ENCODE data around the gene PHF20. TPM values are rescaled to one million over a fixed set of nuclear protein-coding genes. Genes with fewer than 3 reads are reported as not detected.
"Not testable (repeated sequence)": the region's sequence is repeated elsewhere in the genome, so short reads cannot be mapped to it uniquely, and the experiment has no call there.

PHF20 gene
- total RNA-seq, 1 donor from 2014 or later = 26.6 TPM

DNA sequence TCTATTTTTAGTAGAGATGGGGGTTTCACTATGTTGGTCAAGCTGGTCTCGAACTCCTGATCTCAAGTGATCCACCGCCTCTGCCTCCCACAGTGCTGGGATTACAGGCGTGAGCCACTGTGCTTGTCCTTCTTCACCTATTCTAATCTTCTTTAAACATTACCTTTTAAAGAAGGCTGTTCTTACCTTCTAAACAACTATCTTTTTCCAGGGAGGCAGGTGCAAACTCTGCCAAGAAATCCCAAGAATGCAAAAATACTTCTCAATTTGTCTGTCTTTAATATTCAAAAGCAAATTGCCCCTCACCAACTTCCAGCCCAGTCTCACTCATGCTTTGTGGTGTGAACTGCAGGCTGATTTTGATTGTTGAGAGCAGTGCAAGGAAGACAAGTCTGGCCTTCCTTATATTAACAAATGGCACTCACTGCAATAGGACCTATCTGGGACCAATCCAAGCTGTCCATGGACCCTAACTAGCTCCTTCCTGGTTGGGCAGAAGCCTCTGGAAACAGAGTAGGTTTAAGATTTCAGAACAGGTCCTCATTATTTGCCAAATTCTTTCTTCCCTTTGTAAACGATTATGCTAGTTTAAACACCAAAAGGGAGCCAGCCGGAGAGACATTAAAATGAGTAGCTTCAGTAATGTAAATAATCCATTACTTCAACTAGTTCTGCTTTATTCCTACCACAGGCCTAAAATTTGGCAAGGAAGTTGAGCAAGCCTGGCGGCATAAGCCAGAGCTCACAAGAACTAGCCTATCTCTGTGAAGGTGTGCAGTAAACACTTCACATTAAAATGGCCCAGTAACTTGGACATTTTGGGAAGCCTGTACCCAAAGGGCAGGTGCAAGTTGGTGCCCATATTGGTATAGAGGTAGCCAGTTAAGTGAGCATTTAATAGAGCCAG lies 180.9 kb downstream of the PHF20 start:
- H3K9me3 ChIP-seq (ENCODE audit: control insufficient read depth in 3 of 3, low read length in 3 of 3) = no peaks in the 10 kb centered on the region
- peaks cover 15 to 25% (median 21%) of the 10 kb centered on the region in 3 donors for H3K4me1 ChIP-seq (ENCODE audit: control insufficient read depth in 3 of 3, insufficient read depth in 3 of 3, low read length in 3 of 3)
- peak overlapping the region; percentile 90 to 98 (median 92) for H3K4me3 ChIP-seq (ENCODE audit: low read length in 3 of 3)
- no peaks in the 10 kb centered on the region for H3K27me3 ChIP-seq (ENCODE audit: control insufficient read depth in 3 of 3, insufficient read depth in 3 of 3, low read length in 3 of 3)
- peaks cover 0 to 5% (median 4%) of the 10 kb centered on the region in 3 donors for H3K36me3 ChIP-seq (ENCODE audit: control insufficient read depth in 3 of 3, insufficient read depth in 3 of 3, low read length in 3 of 3)
- peak overlapping the region; percentile 96 for H3K27ac ChIP-seq (ENCODE audit: low read depth, low read length)
- H3K9ac ChIP-seq (ENCODE audit: low read depth in 1 of 3, low read length in 3 of 3) = peak overlapping the region; percentile 99

DNA sequence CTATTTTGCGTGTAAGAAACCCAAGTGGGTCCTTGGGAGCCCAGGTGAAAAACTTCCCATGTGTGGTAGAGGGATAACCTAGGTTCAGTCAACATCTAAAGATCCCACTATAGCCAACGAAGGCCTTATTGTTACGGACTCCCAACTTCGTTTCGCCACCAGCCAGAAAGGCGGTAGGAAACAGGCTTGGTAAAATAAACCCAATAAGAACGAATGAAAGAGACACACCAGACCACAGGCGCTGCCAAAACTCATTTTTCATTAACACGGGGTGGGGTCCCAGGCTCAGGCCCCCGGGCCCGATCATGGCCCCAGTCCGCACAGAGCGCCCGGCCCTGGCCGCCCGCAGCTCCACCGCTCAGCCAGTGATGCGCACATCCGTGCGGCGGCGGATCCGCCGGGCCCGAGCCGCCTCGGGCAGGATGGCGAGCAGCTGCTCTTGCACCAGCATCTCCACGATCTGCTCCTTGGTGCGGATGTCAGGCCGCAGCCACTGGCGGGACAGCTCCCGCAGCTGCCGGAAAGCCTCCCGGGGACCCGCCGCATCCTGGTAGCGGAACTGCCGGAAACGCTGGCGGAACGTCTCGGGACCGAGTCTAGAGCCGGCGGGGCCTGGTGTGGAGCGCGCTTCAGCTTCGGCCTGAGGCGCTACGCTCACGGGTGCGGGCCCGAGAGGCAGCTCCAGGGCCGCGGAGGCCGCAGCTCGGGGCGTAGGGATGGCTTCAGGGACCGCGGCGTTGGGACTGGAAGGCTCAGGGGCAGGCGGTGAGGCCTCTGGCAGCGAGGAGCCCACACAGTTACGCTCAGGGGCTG lies 181.8 kb downstream of the PHF20 start:
- H3K9ac ChIP-seq (ENCODE audit: low read depth in 1 of 3, low read length in 3 of 3) = peak overlapping the region; percentile 99
- peaks cover 15 to 25% (median 21%) of the 10 kb centered on the region in 3 donors for H3K4me1 ChIP-seq (ENCODE audit: control insufficient read depth in 3 of 3, insufficient read depth in 3 of 3, low read length in 3 of 3)
- peak overlapping the region; percentile 90 to 98 (median 92) for H3K4me3 ChIP-seq (ENCODE audit: low read length in 3 of 3)
- no peaks in the 10 kb centered on the region for H3K27me3 ChIP-seq (ENCODE audit: control insufficient read depth in 3 of 3, insufficient read depth in 3 of 3, low read length in 3 of 3)
- H3K27ac ChIP-seq (ENCODE audit: low read depth, low read length) = peak overlapping the region; percentile 96
- H3K36me3 ChIP-seq (ENCODE audit: control insufficient read depth in 3 of 3, insufficient read depth in 3 of 3, low read length in 3 of 3) = no peaks in the 10 kb centered on the region
- H3K9me3 ChIP-seq (ENCODE audit: control insufficient read depth in 3 of 3, low read length in 3 of 3) = no peaks in the 10 kb centered on the region

DNA sequence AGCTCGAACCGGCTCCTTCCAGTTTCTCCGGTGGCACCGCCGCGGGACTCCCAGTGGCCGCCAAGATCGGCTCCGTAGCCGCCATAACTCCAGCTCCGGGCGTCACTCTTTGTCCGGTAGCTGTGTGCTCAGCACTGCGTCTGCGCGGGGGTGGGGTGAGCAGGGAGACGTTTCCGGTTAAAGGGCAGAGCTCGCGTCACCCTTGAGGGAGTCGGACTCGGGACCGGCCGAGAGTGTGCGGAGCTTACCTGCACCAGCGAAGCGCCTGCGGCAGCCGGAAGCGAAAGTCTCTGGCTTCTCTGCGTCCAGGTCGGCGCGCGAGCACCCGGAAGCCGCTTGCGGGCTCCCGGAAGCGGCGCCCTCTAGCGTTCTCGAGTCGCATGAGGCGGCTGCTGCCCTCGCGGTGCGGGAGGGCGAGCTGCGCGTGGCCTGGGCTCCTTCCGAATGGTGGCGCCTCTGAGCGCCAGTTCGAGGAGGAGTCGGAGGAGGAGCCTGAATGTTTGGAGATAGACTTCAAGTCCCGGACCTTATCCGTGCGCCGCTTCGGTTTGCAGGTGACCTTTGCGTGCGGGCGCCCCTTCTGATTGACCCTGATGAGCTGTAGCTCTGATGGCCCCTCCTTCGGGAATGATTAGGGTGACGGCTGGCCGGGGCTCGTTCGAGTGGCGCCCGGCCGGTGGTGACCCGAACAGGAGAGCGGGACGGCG lies 182.5 kb downstream of the PHF20 start, which contains the start of gene SCAND1:
SCAND1 (minus strand) TSS at position 303 of the 707 bp plus-strand sequence; CDS start at position 85, 218 bp downstream.
- Histone ChIP-seq H3K9ac (ENCODE audit: low read depth in 1 of 3, low read length in 3 of 3) (peak within 1 kb of the TSS; percentile 99), H3K27me3 (ENCODE audit: control insufficient read depth in 3 of 3, insufficient read depth in 3 of 3, low read length in 3 of 3) (no peaks in the 10 kb centered on the region), H3K36me3 (ENCODE audit: control insufficient read depth in 3 of 3, insufficient read depth in 3 of 3, low read length in 3 of 3) (no peaks in the 10 kb centered on the region), H3K4me1 (ENCODE audit: control insufficient read depth in 3 of 3, insufficient read depth in 3 of 3, low read length in 3 of 3) (peaks cover 15 to 25% (median 21%) of the 10 kb centered on the region in 3 donors), H3K27ac (ENCODE audit: low read depth, low read length) (peak within 1 kb of the TSS; percentile 96), H3K9me3 (ENCODE audit: control insufficient read depth in 3 of 3, low read length in 3 of 3) (no peaks in the 10 kb centered on the region), H3K4me3 (ENCODE audit: low read length in 3 of 3) (peak within 1 kb of the TSS; percentile 90 to 98 (median 92))

- H3K9ac ChIP-seq (ENCODE audit: low read depth in 1 of 3, low read length in 3 of 3) = peak overlapping the region; percentile 93 to 99 (median 99)
- no peaks in the 10 kb centered on the region for H3K36me3 ChIP-seq (ENCODE audit: control insufficient read depth in 3 of 3, insufficient read depth in 3 of 3, low read length in 3 of 3)
- no peaks in the 10 kb centered on the region for H3K27me3 ChIP-seq (ENCODE audit: control insufficient read depth in 3 of 3, insufficient read depth in 3 of 3, low read length in 3 of 3)
- peak overlapping the region; percentile 96 for H3K27ac ChIP-seq (ENCODE audit: low read depth, low read length)
- H3K9me3 ChIP-seq (ENCODE audit: control insufficient read depth in 3 of 3, low read length in 3 of 3) = no peaks in the 10 kb centered on the region
- H3K4me3 ChIP-seq (ENCODE audit: low read length in 3 of 3) = peak overlapping the region; percentile 90 to 98 (median 92)
- peaks cover 15 to 25% (median 21%) of the 10 kb centered on the region in 3 donors for H3K4me1 ChIP-seq (ENCODE audit: control insufficient read depth in 3 of 3, insufficient read depth in 3 of 3, low read length in 3 of 3)
Observed at GRCh38 chr20:35954907-35955251, 183.1 kb downstream of the PHF20 start.

DNA sequence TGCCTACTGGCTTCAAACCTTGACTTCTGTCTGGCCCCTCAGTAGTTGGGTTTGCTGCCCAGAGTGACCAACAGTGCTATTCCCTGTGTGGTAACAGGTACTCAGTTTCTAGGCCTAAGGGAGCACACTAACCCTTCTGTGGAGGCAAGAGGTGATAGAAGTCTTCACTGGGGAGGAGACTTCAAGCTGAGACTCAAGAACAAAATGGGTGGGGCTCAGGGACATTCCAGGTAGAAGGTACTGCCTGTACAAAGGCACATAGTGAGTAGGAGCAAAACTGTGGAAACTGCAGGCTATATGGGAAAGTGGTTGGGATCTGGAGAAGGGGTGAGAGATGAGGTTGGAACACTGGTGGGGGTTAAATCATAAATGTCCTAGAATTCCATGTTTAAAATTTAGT lies 184.8 kb downstream of the PHF20 start:
- Histone ChIP-seq H3K36me3 (ENCODE audit: control insufficient read depth in 3 of 3, insufficient read depth in 3 of 3, low read length in 3 of 3) (no peaks in the 10 kb centered on the region), H3K4me3 (ENCODE audit: low read length in 3 of 3) (no peak overlapping the region), H3K4me1 (ENCODE audit: control insufficient read depth in 3 of 3, insufficient read depth in 3 of 3, low read length in 3 of 3) (peaks cover 15 to 25% (median 21%) of the 10 kb centered on the region in 3 donors), H3K9me3 (ENCODE audit: control insufficient read depth in 3 of 3, low read length in 3 of 3) (no peaks in the 10 kb centered on the region), H3K27me3 (ENCODE audit: control insufficient read depth in 3 of 3, insufficient read depth in 3 of 3, low read length in 3 of 3) (no peaks in the 10 kb centered on the region), H3K27ac (ENCODE audit: low read depth, low read length) (no peak overlapping the region), H3K9ac (ENCODE audit: low read depth in 1 of 3, low read length in 3 of 3) (no peak overlapping the region)

- not testable (repeated sequence) for H3K36me3 ChIP-seq (ENCODE audit: control insufficient read depth in 3 of 3, insufficient read depth in 3 of 3, low read length in 3 of 3); H3K9ac ChIP-seq (ENCODE audit: low read depth in 1 of 3, low read length in 3 of 3); H3K27ac ChIP-seq (ENCODE audit: low read depth, low read length); H3K9me3 ChIP-seq (ENCODE audit: control insufficient read depth in 3 of 3, low read length in 3 of 3); H3K27me3 ChIP-seq (ENCODE audit: control insufficient read depth in 3 of 3, insufficient read depth in 3 of 3, low read length in 3 of 3); H3K4me1 ChIP-seq (ENCODE audit: control insufficient read depth in 3 of 3, insufficient read depth in 3 of 3, low read length in 3 of 3); H3K4me3 ChIP-seq (ENCODE audit: low read length in 3 of 3)
Observed at GRCh38 chr20:35959291-35959690, 187.5 kb downstream of the PHF20 start.

GRCh38 chr20:35963878-35964277 lies 192.1 kb downstream of the PHF20 start:
- Histone ChIP-seq H3K9me3 (ENCODE audit: control insufficient read depth in 3 of 3, low read length in 3 of 3) (no peaks in the 10 kb centered on the region), H3K4me1 (ENCODE audit: control insufficient read depth in 3 of 3, insufficient read depth in 3 of 3, low read length in 3 of 3) (no peaks in the 10 kb centered on the region), H3K27ac (ENCODE audit: low read depth, low read length) (no peak overlapping the region), H3K4me3 (ENCODE audit: low read length in 3 of 3) (no peak overlapping the region), H3K36me3 (ENCODE audit: control insufficient read depth in 3 of 3, insufficient read depth in 3 of 3, low read length in 3 of 3) (no peaks in the 10 kb centered on the region), H3K9ac (ENCODE audit: low read depth in 1 of 3, low read length in 3 of 3) (no peak overlapping the region), H3K27me3 (ENCODE audit: control insufficient read depth in 3 of 3, insufficient read depth in 3 of 3, low read length in 3 of 3) (no peaks in the 10 kb centered on the region)

DNA sequence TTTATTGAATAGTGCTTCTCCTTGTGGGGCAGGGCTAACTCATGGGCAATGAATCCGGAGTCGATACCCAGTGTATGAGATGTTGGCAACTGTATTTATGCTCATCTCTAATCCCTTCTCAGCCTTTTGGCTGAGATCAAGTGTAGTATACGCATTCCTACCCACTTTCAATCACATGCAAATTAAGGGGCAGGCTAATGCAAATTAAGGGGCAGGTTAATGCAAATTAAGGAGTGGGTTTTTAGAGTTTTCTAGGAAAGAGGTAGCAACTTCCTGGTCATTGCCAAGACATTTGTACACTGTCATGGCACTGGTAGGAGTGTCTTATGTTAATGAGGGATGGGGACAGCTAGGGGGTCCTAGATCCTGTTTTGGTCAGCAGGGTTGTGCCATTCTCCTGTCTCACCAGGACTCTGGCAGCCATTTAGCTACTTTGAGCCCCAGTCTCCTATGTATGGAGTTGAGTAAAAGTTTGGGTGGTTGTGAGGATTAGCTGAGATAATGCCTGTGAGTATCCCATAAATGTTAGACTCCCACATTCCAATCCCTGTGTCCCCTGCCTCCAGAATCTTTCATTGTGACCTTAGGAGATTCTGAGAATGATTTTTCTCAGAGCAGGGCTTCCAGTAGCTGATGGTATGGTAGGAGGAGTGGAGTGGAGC lies 196.3 kb downstream of the PHF20 start, which contains the start of gene CNBD2:
CNBD2 (plus strand) TSS at position 612 of the 662 bp plus-strand sequence. CDS start 173 bp downstream, outside the sequence.
- Histone ChIP-seq H3K4me1 (ENCODE audit: control insufficient read depth in 3 of 3, insufficient read depth in 3 of 3, low read length in 3 of 3) (no peaks in the 10 kb centered on the region), H3K4me3 (ENCODE audit: low read length in 3 of 3) (no peak within 1 kb of the TSS), H3K36me3 (ENCODE audit: control insufficient read depth in 3 of 3, insufficient read depth in 3 of 3, low read length in 3 of 3) (no peaks in the 10 kb centered on the region), H3K27me3 (ENCODE audit: control insufficient read depth in 3 of 3, insufficient read depth in 3 of 3, low read length in 3 of 3) (no peaks in the 10 kb centered on the region), H3K9ac (ENCODE audit: low read depth in 1 of 3, low read length in 3 of 3) (no peak within 1 kb of the TSS), H3K27ac (ENCODE audit: low read depth, low read length) (no peak within 1 kb of the TSS), H3K9me3 (ENCODE audit: control insufficient read depth in 3 of 3, low read length in 3 of 3) (no peaks in the 10 kb centered on the region)

DNA sequence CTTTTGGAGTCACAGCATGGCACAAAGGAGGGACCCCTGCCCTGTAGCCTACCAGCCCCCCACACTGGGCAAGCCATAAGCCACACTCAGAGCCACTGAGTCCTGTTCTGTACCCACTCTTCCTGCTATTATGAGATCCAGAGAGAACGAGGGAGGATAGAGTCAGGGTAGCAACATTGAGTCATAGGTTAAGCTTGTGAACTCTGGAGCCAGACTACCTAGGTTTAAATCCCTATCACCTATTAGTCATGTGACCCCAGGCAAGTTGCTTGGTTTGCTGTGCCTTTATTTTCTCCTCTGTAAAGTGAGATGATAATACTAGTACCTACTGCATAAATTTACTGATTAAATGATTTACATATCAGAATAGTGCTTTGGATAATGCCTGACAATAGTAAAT lies 197.1 kb downstream of the PHF20 start:
- no peak overlapping the region for H3K9ac ChIP-seq (ENCODE audit: low read depth in 1 of 3, low read length in 3 of 3)
- H3K36me3 ChIP-seq (ENCODE audit: control insufficient read depth in 3 of 3, insufficient read depth in 3 of 3, low read length in 3 of 3) = no peaks in the 10 kb centered on the region
- H3K4me1 ChIP-seq (ENCODE audit: control insufficient read depth in 3 of 3, insufficient read depth in 3 of 3, low read length in 3 of 3) = no peaks in the 10 kb centered on the region
- no peak overlapping the region for H3K4me3 ChIP-seq (ENCODE audit: low read length in 3 of 3)
- H3K27ac ChIP-seq (ENCODE audit: low read depth, low read length) = no peak overlapping the region
- no peaks in the 10 kb centered on the region for H3K27me3 ChIP-seq (ENCODE audit: control insufficient read depth in 3 of 3, insufficient read depth in 3 of 3, low read length in 3 of 3)
- no peaks in the 10 kb centered on the region for H3K9me3 ChIP-seq (ENCODE audit: control insufficient read depth in 3 of 3, low read length in 3 of 3)

Measured in skeletal muscle tissue (tissue), 4 donors.